GM18858 (cell line): ENCODE measurements around the gene PRKCH.
"Not testable (repeated sequence)": the region's sequence is repeated elsewhere in the genome, so short reads cannot be mapped to it uniquely, and the experiment has no call there.

Experiments
- ATAC-seq: cut with Tn5 transposase; IDR thresholded peaks from one replicate; pipeline ENCODE4 v1.9.1; 2021; ENCODE audit not compliant: unreplicated experiment

Gene PRKCH

DNA sequence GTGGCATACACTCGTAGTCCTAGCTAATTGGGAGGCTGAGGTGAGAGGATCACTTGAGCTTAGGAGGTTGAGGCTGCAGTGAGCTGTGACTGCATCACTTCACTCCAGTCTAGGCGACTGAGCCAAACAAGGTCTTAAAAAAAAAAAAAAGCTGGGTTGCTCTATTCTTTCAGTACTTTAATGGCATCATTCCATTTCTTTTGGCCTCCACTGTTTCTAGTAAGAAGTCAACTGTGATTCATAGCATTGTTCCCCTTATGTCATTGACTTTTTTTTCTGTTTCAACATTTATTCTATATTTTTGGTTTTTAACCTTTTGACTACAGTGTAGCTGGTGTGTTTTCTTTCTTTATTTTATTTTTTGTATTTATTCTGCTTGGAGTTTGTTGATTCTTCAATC lies 16.7 kb upstream of the PRKCH start:
- no peak for ATAC-seq

DNA sequence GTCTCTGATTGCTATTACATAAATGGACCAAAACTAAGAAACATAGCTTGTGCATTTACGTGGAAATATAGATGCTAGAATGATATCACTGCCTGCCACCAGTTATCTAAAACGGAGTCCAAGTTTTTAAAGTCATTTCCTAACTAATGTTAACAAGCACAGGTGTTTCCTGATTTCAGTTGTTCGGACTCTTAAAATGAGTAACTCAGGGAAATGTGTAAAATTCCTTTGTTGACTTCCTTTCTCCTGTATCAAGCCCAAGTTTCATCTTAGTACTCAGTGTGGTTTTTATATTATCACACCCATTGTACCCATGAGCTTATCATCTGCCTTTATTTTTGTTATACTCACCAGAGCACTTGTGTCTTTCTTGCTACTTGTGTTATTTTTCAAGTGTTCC lies 13.2 kb upstream of the PRKCH start:
- no peak for ATAC-seq

DNA sequence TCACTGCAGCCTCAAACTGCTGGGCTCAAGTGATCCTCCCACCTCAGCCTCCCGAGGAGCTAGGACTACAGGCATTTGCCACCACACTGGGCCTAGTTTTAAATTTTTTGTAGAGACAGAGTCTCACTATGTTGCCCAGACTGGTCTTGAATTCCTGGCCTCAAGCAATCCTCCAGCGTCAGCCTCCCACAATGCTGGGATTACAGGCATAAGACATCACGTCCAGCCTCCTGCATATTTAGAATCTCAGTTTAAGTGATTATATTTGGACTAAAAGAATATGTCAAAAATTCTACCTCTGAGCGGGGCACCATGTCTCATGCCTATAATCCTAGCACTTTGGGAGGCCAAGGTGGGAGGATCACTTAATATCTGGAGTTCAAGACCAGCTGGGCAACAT lies 12.7 kb upstream of the PRKCH start:
- not testable (repeated sequence) for ATAC-seq

DNA sequence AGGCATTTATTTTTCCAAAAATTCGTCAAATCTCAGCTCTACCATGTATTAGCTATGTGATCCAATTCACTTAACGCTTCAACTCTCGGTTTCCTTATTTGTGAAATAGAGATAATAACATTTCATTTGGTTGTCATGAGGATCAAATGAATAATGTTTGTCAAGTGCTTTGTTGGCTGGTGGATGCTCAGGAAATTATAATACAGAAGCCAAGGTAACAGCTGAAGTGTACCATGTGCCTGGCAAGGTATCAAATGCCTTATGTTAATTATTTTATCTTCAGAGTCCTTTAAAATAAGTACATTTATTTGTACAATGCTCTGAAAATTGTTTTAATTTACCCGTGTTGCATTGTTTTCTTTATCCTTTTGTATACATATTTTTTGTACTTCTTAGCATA lies 6.1 kb upstream of the PRKCH start:
- ATAC-seq, result no peak

DNA sequence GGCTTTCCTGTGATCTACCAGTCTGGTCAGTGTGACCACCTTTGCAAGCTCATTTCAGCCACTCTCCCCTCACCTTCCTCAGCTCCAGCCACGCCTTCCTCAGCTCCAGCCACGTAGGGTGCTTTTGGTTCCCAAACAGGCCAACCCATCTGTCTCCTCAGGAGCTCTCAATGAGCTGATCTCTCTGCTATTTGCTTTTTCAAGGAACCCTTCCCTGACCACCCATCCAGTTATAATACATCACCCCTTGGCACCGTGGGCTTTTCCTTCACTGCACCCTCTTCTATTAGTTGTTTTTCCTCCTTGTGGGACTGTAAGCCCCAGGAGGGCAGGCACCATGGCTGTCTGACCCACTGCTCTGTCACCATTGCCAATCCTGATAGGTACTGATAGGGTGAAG lies 2.3 kb upstream of the PRKCH start:
- no peak for ATAC-seq

DNA sequence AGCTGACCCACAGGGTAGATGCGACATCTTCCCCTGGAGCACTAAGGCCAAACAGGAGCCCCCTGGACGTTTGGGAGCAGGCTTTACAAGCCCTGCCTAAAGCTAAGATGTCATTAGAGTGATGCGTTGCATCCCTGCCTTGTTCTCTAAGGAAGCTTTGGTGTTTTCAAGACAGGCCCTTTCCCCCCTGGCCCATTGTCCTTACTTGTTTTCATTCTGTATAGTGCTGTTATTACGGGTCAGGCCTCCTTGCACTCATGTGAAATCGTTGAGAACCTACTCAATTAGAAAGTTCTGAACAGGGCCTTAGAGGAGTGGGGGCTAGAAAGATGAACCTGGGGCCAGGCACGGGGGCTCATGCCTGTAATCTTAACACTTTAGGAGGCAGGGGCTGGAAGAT lies 1.7 kb upstream of the PRKCH start:
- no peak for ATAC-seq

DNA sequence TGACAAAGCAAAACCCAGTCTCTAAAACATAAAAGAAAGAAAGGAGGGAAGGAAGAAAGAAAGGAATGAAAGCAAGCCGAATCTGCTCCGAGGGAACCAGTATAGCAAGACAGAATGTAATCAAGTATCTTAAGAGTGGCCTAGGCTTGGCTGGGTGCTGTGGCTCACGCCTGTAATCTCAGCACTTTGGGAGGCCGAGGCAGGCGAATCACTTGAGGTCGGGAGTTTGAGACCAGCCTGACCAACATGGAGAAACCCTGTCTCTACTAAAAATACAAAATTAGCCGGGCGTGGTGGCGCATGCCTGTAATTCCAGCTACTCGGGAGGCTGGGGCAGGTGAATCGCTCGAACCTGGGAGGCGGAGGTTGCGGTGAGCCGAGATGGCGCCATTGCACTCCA lies 1.2 kb upstream of the PRKCH start:
- ATAC-seq, result not testable (repeated sequence)

DNA sequence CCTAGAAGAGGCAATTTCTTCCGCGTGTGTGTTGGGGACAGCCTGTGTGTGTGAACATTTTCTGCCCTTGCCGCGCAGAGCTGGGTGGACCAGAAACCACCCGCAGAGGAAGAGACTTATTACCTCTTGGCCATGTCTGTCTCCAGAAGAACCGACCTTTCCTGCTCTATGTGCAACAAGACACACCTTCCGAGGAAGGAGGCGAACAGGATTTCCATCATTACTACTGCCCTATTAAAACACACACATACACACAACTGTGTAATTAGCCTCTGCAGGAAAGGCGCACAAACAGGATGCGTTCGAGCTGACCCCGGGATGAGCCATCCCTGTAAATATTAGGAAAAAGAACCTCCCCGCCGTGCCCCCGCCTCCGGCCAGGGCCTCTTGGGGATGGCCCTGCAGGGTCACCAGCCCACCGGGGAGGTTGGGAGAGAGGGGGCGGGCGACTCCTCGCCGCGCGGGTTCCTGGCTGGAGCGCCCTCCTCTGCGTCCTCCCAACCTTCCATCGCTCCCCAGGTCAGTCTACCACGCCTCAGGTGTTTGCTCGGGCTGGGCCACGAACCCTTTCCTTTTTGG lies 484 bp upstream of the PRKCH start:
- ATAC-seq, result no peak

DNA sequence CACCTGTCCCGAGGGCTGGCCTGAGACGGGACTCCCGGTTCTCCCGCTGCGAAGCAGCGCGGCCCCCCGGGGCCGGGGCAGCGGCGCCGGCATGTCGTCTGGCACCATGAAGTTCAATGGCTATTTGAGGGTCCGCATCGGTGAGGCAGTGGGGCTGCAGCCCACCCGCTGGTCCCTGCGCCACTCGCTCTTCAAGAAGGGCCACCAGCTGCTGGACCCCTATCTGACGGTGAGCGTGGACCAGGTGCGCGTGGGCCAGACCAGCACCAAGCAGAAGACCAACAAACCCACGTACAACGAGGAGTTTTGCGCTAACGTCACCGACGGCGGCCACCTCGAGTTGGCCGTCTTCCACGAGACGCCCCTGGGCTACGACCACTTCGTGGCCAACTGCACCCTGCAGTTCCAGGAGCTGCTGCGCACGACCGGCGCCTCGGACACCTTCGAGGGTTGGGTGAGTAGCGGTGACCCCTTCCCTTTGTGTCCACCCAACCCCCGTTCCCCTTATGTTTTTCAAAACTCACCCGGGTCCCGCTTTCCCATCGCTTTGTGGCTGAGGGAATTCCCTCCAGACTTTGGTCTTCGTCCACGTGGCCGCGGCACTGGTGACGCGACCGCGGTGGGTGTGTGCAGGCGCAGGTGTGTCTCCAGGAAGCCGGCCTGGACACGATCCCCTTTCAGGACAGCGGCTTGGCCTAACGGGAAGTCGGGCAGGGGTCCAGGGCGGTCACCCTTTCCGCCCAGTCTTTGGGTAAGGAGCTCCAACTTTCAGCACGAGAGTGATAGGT lies 826 bp downstream of the PRKCH start:
- no peak for ATAC-seq

DNA sequence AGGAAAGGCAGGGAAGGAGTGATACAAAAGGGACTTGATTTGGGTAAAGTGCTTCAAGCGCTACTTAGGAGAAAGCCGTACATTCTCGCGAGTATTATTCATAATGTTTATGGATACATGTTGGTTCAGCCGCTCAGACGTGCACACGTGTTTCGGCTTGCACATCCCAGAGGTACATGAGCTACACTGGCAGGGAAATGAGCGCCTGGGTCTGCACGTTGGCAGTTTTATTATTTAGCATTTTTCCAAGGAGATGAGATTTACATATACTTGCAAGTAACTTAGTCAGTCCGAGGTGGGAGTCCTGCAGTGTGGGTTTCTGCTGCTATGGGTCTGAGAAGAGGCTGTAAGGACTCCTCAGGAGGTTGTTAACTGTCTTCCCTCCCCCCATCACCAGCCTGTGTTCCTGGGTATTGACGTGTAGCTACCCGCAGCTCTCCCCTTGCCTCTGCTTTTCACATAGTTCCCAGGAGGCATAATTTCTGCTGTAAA lies 1.5 kb downstream of the PRKCH start:
- ATAC-seq, result no peak

DNA sequence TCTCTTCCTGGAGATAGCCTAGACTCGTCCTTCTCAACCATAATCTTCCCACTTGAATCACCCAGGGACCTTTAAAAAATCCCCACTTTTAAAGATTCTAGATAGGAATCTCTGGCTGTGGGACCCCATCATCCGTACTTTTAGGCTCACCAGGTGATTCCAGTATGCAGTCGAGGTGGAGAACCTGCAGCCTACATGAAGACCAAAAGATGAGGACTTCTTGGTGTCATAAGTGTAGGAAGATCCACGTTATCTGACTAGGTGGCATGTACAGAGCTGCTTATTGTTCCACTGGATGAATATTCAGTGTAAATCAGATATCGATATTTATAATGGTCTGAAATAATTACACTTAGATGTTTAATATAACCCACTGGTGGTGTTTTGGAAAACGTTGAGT lies 2.6 kb downstream of the PRKCH start:
- ATAC-seq, result no peak

DNA sequence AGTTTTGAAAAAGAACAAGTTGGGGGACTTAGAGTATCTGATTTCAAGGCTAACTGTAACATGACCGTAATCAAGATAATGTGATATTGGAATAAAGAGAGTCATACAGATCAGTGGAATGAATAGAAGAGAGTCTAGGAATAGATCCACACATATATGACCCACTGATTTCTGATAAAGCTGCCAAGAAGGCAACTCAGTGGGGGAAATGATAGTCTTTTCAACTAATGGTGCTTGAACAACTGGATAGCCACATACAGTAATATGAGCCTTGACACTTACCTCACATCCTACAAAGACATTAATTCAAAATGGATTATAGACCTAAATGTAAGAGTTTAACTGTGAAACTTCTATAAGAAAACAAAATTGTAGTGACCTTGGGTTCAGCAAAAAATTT lies 3.8 kb downstream of the PRKCH start:
- no peak for ATAC-seq

DNA sequence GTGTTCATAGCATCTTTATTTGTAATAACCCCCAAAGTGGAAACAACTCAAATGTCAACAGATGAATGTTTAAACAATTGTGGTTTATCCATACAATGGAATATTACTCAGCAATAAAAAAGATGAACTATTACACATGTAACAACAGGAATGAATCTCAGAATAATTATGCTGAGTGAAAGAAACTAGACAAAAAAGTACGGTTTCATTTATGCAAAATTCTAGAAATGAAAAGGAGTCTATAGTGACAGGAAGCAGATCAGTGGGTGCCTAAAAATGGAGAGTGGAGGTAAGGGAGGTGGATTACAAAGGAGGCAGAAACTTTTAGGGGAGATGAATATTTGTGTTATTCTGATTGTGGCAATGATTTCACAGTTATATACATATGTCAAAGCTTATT lies 4.8 kb downstream of the PRKCH start:
- ATAC-seq, result no peak

DNA sequence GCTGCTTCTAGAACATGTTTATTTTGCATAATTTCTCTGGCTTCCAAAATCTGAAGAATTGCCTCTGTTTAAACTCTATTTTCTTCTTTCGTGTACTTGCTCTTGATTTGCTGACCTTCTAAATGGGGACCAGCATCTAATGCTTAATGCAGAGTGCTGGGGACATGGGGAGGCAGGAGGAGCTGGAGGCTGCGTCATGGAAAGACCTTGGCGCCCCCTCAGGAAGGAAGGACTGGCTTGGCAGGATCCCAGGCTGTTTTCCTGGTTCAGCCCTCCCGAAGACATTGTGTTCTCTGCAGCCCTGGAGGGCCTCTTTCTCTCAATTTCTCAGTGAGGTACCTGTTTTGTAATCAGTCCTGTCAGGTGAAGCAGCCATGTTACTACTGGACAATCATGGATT lies 5.5 kb downstream of the PRKCH start:
- ATAC-seq, result no peak

DNA sequence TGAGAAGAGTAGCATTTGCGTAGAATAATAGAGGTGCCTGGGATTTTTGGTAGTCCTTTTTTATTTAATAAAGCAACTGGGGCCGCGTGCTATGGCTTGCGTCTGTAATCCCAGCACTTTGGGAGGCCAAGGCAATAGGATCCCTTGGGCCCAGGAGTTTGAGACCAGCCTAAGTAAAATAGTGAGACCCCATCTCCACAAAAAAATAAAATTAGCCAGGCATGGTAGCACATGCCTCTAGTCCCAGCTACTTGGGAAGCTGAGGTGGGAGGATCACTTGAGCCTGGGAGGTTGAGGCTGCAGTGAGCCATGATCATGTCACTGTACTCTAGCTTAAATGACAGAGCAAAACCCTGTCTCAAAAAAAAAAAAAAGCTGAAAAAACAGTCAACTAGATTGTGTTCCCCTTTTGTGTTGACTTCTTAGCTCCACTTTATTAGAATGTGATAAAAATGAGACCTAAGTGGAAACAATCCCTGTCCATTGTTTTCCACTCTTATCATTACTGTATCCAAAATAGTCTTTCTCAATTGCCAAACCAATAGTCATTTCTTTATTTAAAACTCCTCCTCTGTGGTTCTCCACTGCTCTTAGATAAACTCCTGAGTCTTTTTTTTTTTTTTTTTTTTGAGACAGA lies 7.4 kb downstream of the PRKCH start:
- no peak for ATAC-seq

DNA sequence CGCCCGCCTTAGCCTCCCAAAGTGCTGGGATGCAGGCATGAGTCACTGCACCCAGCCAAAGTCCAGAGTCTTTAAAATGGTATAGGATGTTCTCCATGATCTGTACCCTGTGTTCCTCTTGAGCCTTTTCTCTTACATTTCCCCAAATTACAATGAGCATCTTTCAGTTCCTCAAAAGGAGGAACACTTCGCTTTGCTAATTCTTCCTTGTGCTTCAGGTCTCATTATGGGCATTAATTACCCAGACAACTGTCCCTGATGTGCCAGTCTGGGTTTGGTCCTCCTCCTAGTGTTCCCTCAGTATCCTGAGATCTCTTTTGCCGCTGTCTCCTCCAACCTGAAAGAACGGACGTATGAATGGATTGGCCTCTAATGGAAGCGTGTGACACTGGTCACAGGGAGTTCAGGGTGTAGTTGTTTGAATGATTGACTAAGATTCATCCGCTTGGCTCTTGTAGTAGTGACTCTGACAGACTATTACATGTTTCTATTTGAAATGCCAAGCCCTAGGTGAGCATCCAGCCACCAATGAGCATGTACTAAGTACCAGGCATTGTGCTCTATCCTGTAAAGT lies 8.2 kb downstream of the PRKCH start:
- ATAC-seq, result peak; percentile 65

DNA sequence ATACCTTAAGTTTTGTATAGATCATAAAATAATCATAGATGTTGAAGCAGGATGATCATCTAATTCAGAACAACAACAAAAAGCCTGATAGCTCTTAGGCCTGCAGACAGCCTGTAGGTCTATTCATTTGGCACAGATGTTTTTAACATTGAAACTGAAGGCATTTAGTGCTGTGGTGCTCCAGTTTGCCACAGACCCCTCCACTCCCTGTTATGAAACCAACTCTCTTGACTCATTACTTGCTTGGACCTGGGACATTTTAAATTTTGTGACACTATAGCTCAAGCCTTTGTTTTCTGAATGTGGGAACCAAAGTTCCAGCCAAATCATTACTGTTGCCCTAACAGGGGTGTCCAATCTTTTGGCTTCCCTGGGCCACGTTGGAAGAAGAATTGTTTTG lies 9.1 kb downstream of the PRKCH start:
- peak; percentile 37 for ATAC-seq

DNA sequence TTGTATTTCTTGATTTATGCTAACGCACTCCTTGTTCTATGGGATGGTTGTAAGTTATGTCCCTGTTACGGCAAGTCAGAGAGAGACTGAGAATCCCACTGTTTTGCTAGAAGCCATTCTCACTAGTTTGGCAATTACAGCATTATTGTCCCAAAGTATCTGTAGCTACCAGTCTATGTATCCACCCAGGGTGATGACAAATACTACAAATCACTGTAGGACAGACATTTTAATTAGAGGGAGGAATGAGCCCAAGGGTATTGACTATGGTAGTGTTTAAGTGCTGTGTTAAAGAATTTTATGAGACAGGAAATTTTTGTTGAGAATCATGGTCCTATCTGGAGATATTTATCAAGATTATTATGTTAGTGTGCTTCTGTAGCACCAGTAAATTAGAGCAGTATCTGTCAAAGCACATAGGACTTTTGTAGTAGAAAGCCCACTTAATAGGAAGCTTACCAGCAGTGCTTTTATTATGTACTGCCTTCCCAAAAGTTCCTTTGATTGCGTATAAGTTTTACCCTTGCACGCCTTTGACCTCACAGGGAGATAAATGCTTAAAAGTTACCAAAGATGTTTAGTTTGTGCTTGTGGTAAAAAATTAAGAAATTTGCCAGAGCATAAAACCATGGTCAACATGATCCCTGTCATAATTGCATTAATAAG lies 10.7 kb downstream of the PRKCH start:
- ATAC-seq, result no peak

DNA sequence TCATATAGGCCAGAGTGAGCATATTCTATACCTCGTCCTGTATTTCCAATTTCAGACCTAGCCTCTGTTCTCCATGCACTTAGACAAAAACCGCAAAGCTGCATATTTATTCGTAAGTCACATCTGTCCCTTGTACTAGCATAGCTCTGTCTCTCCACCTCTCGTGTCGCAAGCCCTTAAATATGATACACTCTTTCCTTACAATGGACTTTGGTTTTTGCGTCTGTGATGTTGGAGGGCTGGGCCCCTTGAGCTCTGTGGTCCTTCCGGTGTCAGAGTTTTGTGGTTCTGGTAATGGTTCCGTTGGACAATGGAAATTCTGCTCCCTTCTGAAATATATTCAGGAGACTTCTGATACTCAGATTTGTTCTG lies 11.3 kb downstream of the PRKCH start:
- no peak for ATAC-seq

DNA sequence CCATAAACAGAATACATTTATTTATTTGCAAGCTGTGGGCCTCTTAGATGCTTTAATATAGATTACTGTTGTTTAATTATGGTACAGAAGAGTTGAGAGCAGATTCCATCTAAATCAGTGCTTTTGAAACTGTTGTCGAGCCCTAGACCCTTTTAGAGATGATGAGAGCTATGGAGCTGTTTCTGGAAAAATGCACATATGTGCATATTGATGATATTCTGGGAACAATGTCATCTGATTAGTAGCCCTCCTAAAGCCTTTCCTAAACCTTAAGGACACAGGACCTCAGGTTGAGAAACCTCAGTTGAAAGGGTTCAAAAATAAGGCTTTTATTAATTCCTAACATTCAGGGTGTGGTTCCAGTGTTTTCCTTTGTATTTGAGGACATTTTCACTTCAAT lies 11.7 kb downstream of the PRKCH start:
- ATAC-seq, result no peak

DNA sequence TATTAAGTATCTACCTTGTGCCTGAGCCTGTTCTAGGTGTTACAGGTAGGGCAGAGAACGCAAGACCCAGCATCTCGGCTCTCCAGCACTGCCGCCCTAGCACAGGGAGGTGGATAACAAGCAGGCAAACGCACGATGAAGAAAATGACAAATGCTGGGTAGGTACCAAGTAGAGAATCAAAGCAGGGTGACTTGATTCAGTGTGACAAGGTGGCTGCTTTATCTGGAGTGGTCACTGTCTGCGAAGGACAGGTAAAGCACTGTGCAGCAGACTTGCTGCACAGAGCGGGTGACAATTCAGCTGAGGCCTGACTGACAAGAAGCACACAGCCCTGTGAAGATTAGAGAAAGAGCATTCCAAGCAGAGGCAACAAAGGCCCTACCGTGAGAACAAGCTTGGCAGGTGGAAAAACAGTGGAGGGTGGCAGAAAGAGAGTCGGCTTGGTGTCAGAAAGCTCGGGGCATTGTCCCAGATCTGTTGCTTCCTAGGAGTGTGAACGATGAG lies 12.9 kb downstream of the PRKCH start:
- no peak for ATAC-seq
